SK-N-SH (cell line): ENCODE measurements around the gene CCDC74A.
"Not testable (repeated sequence)": the region's sequence is repeated elsewhere in the genome, so short reads cannot be mapped to it uniquely, and the experiment has no call there.

Experiments
- CTCF ChIP-seq: fragments of 200-600 bp; sonication (generic); IDR thresholded peaks from 2 replicates; pipeline ENCODE4 v1.6.1; 2017; ENCODE audit warnings: antibody characterized with exemption, mild to moderate bottlenecking, moderate library complexity
- EP300 ChIP-seq, 2 experiments: IDR thresholded peaks; 2 replicates each; pipeline versions ENCODE4 v1.4.0 to v1.6.1; 2012; ENCODE audit warnings: borderline replicate concordance in 1 of 2, low read depth in 1 of 2, low read length in 1 of 2
- EZH2phosphoT487 ChIP-seq: fragments of 200-600 bp; sonication (generic); IDR thresholded peaks from 2 replicates; pipeline ENCODE4 v1.6.1; 2017; ENCODE audit warnings: low read depth, mixed run types, mild to moderate bottlenecking, antibody characterized with exemption, moderate library complexity, borderline replicate concordance
- FOXM1 ChIP-seq: IDR thresholded peaks from 2 replicates; pipeline ENCODE4 v1.4.0; 2012; ENCODE audit warnings: low read depth, mild to moderate bottlenecking
- JUND ChIP-seq: IDR thresholded peaks from 2 replicates; pipeline ENCODE4 v1.4.0; 2012
- POLR2AphosphoS5 ChIP-seq: IDR thresholded peaks from 2 replicates; pipeline ENCODE4 v1.6.1; 2012; ENCODE audit warnings: low read depth, low read length
- SIN3A ChIP-seq: IDR thresholded peaks from 2 replicates; pipeline ENCODE4 v1.6.1; 2012; ENCODE audit warnings: low read depth, mild to moderate bottlenecking, low read length, moderate library complexity, borderline replicate concordance
- TCF12 ChIP-seq: IDR thresholded peaks from 2 replicates; pipeline ENCODE4 v1.4.0; 2012
- TEAD4 ChIP-seq: IDR thresholded peaks from 2 replicates; pipeline ENCODE4 v1.4.0; 2012; ENCODE audit warnings: mild to moderate bottlenecking, borderline replicate concordance; ENCODE audit not compliant: insufficient read depth
- YY1 ChIP-seq: IDR thresholded peaks from 2 replicates; pipeline ENCODE4 v1.4.0; 2012; ENCODE audit warnings: low read depth, mild to moderate bottlenecking
- TF ChIP-seq, protein P1 (sequence below): IDR thresholded peaks from 2 replicates; pipeline ENCODE4 v1.4.0; 2012; ENCODE audit warnings: low read depth, borderline replicate concordance
- TF ChIP-seq, protein P2 (sequence below): IDR thresholded peaks from 2 replicates; pipeline ENCODE4 v1.6.1; 2012; ENCODE audit warnings: mild to moderate bottlenecking, low read depth, low read length, moderate library complexity
- TF ChIP-seq, protein P3 (sequence below): IDR thresholded peaks from 2 replicates; pipeline ENCODE4 v1.4.0; 2012; ENCODE audit warnings: low read depth
- TF ChIP-seq, protein P4 (sequence below): IDR thresholded peaks from 2 replicates; pipeline ENCODE4; 2012

DNA sequence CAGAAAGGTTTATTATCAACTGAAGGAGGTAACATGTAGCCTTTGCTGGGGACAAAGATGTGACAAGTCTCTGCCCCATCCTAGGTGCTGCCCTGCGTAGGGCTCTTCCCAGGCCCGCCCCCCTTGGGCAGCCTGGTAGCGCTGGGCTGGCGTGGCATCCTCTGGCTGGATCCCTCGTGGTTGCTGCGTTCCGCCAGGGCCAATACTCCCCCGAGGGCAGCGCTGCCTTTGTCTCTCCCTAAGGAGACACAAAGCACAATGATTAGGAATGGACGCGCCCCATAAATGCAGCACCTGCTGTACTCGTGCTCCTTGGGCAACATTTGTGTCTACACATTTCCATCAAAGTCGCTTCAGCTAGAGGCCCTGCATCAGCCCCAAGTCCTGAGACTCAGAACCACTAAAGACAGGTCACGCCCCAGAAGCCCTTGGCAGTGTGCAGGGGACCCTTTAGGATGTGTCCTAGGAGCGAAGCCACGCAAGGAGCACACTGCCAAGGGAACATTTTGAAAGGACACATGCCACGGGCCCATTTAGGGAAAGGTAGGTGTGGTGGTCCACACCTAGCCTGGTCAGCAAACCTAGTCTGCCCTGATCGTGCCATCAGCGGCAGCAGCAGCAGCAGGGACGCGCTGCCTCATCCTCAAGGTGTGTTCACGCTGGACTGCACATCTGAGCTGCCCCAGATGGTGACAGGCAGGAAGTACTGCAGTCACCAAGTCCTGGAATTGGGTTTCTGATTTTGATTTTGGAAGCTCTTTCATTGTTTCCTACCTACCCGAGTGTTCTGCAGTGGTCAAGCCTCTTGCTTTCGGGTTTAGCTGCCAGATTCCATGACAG, 43.5 kb upstream of the CCDC74A start:
- TF ChIP-seq CTCF; EZH2phosphoT487; TCF12; TEAD4; SIN3A; POLR2AphosphoS5; JUND; EP300 (IDR thresholded peaks at IDR 0.05; ENCODE audit: borderline replicate concordance in 1 of 2, low read depth in 1 of 2, low read length in 1 of 2); FOXM1; YY1: not testable (repeated sequence)
- TF ChIP-seq, protein P1, sequence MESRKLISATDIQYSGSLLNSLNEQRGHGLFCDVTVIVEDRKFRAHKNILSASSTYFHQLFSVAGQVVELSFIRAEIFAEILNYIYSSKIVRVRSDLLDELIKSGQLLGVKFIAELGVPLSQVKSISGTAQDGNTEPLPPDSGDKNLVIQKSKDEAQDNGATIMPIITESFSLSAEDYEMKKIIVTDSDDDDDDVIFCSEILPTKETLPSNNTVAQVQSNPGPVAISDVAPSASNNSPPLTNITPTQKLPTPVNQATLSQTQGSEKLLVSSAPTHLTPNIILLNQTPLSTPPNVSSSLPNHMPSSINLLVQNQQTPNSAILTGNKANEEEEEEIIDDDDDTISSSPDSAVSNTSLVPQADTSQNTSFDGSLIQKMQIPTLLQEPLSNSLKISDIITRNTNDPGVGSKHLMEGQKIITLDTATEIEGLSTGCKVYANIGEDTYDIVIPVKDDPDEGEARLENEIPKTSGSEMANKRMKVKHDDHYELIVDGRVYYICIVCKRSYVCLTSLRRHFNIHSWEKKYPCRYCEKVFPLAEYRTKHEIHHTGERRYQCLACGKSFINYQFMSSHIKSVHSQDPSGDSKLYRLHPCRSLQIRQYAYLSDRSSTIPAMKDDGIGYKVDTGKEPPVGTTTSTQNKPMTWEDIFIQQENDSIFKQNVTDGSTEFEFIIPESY: not testable (repeated sequence)
- TF ChIP-seq, protein P2, sequence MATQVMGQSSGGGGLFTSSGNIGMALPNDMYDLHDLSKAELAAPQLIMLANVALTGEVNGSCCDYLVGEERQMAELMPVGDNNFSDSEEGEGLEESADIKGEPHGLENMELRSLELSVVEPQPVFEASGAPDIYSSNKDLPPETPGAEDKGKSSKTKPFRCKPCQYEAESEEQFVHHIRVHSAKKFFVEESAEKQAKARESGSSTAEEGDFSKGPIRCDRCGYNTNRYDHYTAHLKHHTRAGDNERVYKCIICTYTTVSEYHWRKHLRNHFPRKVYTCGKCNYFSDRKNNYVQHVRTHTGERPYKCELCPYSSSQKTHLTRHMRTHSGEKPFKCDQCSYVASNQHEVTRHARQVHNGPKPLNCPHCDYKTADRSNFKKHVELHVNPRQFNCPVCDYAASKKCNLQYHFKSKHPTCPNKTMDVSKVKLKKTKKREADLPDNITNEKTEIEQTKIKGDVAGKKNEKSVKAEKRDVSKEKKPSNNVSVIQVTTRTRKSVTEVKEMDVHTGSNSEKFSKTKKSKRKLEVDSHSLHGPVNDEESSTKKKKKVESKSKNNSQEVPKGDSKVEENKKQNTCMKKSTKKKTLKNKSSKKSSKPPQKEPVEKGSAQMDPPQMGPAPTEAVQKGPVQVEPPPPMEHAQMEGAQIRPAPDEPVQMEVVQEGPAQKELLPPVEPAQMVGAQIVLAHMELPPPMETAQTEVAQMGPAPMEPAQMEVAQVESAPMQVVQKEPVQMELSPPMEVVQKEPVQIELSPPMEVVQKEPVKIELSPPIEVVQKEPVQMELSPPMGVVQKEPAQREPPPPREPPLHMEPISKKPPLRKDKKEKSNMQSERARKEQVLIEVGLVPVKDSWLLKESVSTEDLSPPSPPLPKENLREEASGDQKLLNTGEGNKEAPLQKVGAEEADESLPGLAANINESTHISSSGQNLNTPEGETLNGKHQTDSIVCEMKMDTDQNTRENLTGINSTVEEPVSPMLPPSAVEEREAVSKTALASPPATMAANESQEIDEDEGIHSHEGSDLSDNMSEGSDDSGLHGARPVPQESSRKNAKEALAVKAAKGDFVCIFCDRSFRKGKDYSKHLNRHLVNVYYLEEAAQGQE: not testable (repeated sequence)
- TF ChIP-seq, protein P3, sequence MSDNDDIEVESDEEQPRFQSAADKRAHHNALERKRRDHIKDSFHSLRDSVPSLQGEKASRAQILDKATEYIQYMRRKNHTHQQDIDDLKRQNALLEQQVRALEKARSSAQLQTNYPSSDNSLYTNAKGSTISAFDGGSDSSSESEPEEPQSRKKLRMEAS: not testable (repeated sequence)
- TF ChIP-seq, protein P4, sequence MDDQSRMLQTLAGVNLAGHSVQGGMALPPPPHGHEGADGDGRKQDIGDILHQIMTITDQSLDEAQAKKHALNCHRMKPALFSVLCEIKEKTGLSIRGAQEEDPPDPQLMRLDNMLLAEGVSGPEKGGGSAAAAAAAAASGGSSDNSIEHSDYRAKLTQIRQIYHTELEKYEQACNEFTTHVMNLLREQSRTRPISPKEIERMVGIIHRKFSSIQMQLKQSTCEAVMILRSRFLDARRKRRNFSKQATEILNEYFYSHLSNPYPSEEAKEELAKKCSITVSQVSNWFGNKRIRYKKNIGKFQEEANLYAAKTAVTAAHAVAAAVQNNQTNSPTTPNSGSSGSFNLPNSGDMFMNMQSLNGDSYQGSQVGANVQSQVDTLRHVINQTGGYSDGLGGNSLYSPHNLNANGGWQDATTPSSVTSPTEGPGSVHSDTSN: not testable (repeated sequence)
